Progenitor cell of endocrine pancreas (in vitro differentiated cells): ENCODE measurements around the gene FUBP3. TPM values are rescaled to one million over a fixed set of nuclear protein-coding genes. Genes with fewer than 3 reads are reported as not detected.

Experiments used
- DNase-seq: peaks from one replicate; pipeline ENCODE4 v3.0.0; 2021; ENCODE audit warnings: low spot score; ENCODE audit not compliant: unreplicated experiment
- H3K27ac Mint-ChIP-seq: 2 replicates; pipeline ENCODE4 v1.8.0; 2021; ENCODE audit warnings: mild to moderate bottlenecking, moderate library complexity, mixed read lengths
- H3K27me3 Mint-ChIP-seq: 2 replicates; pipeline ENCODE4 v1.8.0; 2021; ENCODE audit warnings: mixed read lengths
- H3K36me3 Mint-ChIP-seq: 2 replicates; pipeline ENCODE4 v1.8.0; 2022; ENCODE audit warnings: mixed read lengths; ENCODE audit not compliant: insufficient read depth
- H3K4me1 Mint-ChIP-seq: 2 replicates; pipeline ENCODE4 v1.8.0; 2021; ENCODE audit warnings: low read depth, mixed read lengths
- H3K4me3 Mint-ChIP-seq: 2 replicates; pipeline ENCODE4 v1.8.0; 2021; ENCODE audit warnings: low read depth, mild to moderate bottlenecking, moderate library complexity, mixed read lengths
- H3K9me3 Mint-ChIP-seq: 2 replicates; pipeline ENCODE4 v1.8.0; 2021; ENCODE audit warnings: low read depth, mixed read lengths
- total RNA-seq: library from RNA; stranded (reverse); gene quantifications from 2 replicates; pipeline ENCODE4 v1.2.1, GENCODE V29; 2021
- TF ChIP-seq, protein P1 (sequence below): fragments of 200-600 bp; sonication (generic); IDR thresholded peaks from one replicate; pipeline ENCODE4 v1.5.0; 2021; ENCODE audit warnings: antibody characterized with exemption, mild to moderate bottlenecking; ENCODE audit not compliant: unreplicated experiment

Gene FUBP3
- total RNA-seq, 1 donor from 2014 or later = 68.9 TPM

DNA sequence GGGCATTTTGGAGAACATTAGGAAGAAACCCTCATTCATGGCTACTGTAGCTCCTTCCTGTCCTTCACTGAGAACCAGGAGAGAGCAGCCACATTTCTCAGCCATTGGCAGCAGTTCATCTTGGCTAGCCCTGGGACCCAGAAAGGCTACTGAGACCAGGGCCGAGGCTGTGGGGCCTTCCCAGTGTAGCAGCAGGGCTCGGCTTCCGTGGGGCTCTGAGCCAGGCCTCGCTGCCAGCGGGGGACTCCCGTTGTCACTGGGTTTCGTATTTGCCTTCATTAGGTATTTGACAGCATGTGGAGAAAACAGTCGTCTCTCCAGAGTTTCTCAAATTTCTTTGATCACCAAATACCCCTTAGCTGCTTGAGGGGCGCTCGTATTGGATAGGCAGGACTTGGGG lies 47.7 kb downstream of the FUBP3 start:
- Mint-ChIP-seq H3K4me1 (peaks cover 5% of the 10 kb centered on the region), H3K27me3 (no peaks in the 10 kb centered on the region), H3K36me3 (peaks cover 19% of the 10 kb centered on the region), H3K4me3 (no peak overlapping the region), H3K27ac (no peak overlapping the region), H3K9me3 (no peaks in the 10 kb centered on the region)
- TF ChIP-seq, protein P1, sequence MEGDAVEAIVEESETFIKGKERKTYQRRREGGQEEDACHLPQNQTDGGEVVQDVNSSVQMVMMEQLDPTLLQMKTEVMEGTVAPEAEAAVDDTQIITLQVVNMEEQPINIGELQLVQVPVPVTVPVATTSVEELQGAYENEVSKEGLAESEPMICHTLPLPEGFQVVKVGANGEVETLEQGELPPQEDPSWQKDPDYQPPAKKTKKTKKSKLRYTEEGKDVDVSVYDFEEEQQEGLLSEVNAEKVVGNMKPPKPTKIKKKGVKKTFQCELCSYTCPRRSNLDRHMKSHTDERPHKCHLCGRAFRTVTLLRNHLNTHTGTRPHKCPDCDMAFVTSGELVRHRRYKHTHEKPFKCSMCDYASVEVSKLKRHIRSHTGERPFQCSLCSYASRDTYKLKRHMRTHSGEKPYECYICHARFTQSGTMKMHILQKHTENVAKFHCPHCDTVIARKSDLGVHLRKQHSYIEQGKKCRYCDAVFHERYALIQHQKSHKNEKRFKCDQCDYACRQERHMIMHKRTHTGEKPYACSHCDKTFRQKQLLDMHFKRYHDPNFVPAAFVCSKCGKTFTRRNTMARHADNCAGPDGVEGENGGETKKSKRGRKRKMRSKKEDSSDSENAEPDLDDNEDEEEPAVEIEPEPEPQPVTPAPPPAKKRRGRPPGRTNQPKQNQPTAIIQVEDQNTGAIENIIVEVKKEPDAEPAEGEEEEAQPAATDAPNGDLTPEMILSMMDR = no peak
- no peak for DNase-seq

DNA sequence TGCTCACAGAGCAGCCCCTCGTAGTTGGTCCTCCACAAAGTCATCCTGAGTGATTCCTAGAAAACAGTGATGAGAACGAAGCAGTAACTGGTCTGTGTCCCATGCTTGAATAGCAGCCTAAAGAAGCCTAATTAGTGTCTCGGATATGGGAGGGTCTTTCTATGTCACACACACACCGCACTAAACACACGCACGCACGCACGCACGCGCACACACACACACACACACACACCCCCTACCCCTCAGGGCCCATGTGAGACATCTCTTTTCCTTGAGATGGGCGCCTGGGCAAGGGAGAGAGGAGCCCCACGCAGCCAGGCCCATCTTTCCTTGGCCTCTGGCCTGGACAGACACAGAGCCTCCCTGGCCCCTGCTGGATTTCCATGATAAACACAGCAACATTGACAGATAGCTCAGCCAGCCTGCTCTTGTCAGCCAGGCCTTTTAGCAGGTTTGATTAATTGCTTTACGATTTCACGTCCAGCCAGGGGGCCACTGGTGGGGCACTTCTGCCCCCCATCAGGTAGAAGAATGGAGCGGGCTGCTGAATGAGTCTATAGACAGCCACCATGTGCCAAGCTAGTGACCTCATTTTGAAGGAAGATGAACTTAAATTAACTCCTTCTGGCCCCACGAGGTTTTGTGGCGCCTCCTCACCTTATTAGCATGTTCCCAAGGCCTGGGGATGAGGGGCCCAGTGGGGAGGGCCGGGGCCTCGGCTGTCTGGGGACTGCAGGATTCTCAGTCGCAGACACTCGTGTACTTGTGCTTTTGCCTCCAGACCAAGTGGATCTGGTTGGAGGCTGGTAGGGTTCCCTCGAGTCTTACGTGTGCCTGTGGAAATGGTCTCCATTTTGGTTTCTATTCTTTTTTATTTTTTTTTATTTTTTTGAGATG lies 48.8 kb downstream of the FUBP3 start:
- Mint-ChIP-seq H3K4me3 (no peak overlapping the region), H3K4me1 (peaks cover 5% of the 10 kb centered on the region), H3K27ac (peak overlapping the region; percentile 69), H3K36me3 (peaks cover 19% of the 10 kb centered on the region), H3K27me3 (no peaks in the 10 kb centered on the region), H3K9me3 (no peaks in the 10 kb centered on the region)
- TF ChIP-seq, protein P1 = no peak
- DNase-seq = no peak

DNA sequence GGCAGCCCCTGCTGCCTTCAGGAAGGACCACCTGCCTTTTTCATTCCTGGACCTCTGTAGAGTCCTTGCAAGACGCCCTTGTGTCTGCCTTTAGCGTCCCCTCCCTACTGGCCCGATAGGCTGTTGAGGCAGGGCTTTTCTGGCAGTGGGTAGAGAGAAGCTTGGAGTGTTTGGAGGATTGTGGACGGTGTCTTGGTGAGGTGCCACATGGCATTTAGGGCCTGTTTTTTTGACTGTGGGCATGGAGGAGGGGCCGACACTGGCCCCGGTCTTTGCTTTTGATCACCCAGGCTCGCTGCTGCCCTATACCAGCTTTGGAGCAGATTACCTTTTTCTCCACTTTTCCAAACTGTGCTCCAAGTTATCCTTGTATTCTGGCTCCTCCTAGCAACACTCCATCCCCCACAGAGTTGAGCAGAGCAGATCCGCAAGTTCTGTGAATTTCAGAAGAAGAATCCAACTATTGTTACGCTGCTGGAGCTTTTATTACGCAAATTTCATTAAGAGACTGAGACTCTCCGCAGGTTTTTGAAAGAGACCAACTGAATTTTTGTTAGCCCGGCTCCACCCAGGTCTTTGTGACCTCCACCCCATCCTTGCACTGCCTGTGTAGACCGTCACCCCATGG lies 50.2 kb downstream of the FUBP3 start:
- no peak for DNase-seq
- H3K4me3 Mint-ChIP-seq = no peak overlapping the region
- peaks cover 5% of the 10 kb centered on the region for H3K4me1 Mint-ChIP-seq
- H3K27me3 Mint-ChIP-seq = no peaks in the 10 kb centered on the region
- TF ChIP-seq, protein P1 = no peak
- H3K27ac Mint-ChIP-seq = no peak overlapping the region
- H3K9me3 Mint-ChIP-seq = no peaks in the 10 kb centered on the region
- H3K36me3 Mint-ChIP-seq = peaks cover 19% of the 10 kb centered on the region

DNA sequence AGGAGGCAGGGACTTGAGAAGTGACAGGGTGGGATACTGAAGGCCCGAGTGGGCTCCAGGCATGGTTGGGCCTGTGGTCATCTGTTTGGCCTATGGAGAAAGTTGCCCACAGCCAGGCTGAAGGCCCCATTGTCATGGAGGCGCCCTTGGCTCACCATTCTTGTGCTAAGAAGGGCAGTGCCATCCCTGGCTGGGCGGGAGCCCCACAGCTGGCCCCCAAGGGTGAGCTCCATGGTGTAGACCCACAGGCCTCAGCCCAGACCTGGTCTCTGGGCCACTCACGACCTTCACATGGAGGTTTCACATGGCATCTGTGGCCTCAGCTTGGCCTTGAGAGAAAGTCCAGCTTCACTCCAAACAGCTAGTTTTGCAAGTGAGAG lies 50.7 kb downstream of the FUBP3 start:
- peaks cover 19% of the 10 kb centered on the region for H3K36me3 Mint-ChIP-seq
- TF ChIP-seq, protein P1 = no peak
- no peaks in the 10 kb centered on the region for H3K9me3 Mint-ChIP-seq
- no peak overlapping the region for H3K4me3 Mint-ChIP-seq
- no peaks in the 10 kb centered on the region for H3K27me3 Mint-ChIP-seq
- H3K27ac Mint-ChIP-seq = no peak overlapping the region
- no peak for DNase-seq
- peaks cover 5% of the 10 kb centered on the region for H3K4me1 Mint-ChIP-seq

DNA sequence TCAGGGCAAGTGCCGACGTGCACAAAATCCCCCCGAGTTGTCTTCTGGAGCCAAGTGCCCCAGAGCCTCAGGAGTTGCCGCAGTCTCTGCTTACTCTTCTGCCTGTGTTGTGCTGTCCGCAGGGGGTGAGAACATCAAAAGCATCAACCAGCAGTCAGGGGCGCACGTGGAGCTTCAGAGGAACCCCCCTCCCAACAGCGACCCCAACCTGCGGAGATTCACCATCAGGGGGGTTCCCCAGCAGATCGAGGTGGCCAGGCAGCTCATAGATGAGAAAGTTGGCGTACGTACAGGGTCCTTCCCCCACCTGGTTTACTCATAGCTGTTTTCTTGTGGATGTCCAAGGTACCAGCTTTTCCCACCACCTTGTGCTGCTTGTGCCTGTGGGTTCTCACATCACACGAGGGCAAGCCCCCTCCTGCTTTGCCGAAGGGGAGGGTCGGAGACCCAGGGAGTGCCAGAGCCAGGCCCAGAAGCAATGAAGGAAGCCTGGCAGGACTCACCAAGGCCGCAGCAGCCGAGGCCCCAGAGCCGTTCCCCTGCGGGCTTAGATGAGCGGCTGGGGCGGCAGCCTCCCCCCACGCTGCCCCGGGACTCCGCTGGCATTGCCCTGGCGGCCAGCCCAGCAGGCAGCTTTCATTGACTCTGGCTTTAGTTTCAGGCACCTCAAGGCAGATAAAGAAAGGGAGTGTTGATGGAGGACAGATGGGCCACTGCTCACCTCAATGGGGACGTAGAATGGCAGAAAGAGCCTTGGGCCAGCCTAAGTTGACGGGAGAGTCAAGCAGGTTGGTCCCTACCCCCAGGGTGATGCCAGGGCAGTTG lies 51.3 kb downstream of the FUBP3 start:
- TF ChIP-seq, protein P1 = no peak
- Mint-ChIP-seq H3K4me1 (peaks cover 5% of the 10 kb centered on the region), H3K4me3 (no peak overlapping the region), H3K27ac (no peak overlapping the region), H3K9me3 (no peaks in the 10 kb centered on the region), H3K36me3 (peaks cover 19% of the 10 kb centered on the region), H3K27me3 (no peaks in the 10 kb centered on the region)
- DNase-seq = no peak
